WTC11 (cell line): ENCODE results near the gene SNX22. TPM values are rescaled to one million over a fixed set of nuclear protein-coding genes. Genes with fewer than 3 reads are reported as not detected.

ENCODE experiments used
- ATAC-seq: fragments of 200-7000 bp; cut with Tn5 transposase; 2 replicates; pipeline ENCODE4 v1.10.0; 2021; ENCODE audit warnings: mild to moderate bottlenecking, moderate library complexity
- CTCF ChIA-PET: fragments of 300-600 bp; sonication (Branson Sonifier 250); formaldehyde crosslinking; loops from one replicate; lab custom pipeline; 2021; ENCODE audit warnings: antibody characterized with exemption; lab: Charles Lee
- POLR2A ChIA-PET: fragments of 350-600 bp; sonication (Branson Sonifier 250); formaldehyde crosslinking; loops from one replicate; lab custom pipeline; 2021; ENCODE audit warnings: antibody characterized with exemption; lab: Charles Lee
- DNase-seq: peaks from one replicate; pipeline ENCODE4 v3.0.0; 2021; ENCODE audit warnings: low spot score
- H3K27ac Mint-ChIP-seq: 2 replicates; pipeline ENCODE4 v1.8.0; 2021; ENCODE audit warnings: mixed read lengths
- H3K27me3 Mint-ChIP-seq: 2 replicates; pipeline ENCODE4 v1.8.0; 2021; ENCODE audit warnings: low read depth, mild to moderate bottlenecking, moderate library complexity, mixed read lengths
- H3K36me3 Mint-ChIP-seq: 2 replicates; pipeline ENCODE4 v1.8.0; 2021; ENCODE audit warnings: mixed read lengths
- H3K4me1 Mint-ChIP-seq: 2 replicates; pipeline ENCODE4 v1.8.0; 2022; ENCODE audit warnings: mixed read lengths
- H3K4me3 Mint-ChIP-seq: 2 replicates; pipeline ENCODE4 v1.8.0; 2021; ENCODE audit warnings: mild to moderate bottlenecking, moderate library complexity, mixed read lengths
- H3K9me3 Mint-ChIP-seq: 2 replicates; pipeline ENCODE4 v1.8.0; 2021; ENCODE audit warnings: mixed read lengths
- AR ChIP-seq: fragments of 250-450 bp; sonication (Bioruptor Pico); IDR thresholded peaks from 2 replicates; pipeline ENCODE4 v1.9.0; 2021; ENCODE audit warnings: mild to moderate bottlenecking
- ATF2 ChIP-seq: sonication (generic); formaldehyde crosslinking; IDR thresholded peaks from 2 replicates; pipeline ENCODE4 v1.8.1; 2022; ENCODE audit warnings: low read depth, missing genetic modification reagents, borderline replicate concordance
- CREB1 ChIP-seq: sonication (generic); formaldehyde crosslinking; IDR thresholded peaks from 2 replicates; pipeline ENCODE4 v1.8.0; 2023; ENCODE audit warnings: mild to moderate bottlenecking, missing genetic modification reagents
- CREM ChIP-seq: sonication (generic); formaldehyde crosslinking; IDR thresholded peaks from 2 replicates; pipeline ENCODE4 v1.8.1; 2022; ENCODE audit warnings: mild to moderate bottlenecking, missing genetic modification reagents, moderate library complexity
- ERG ChIP-seq: fragments of 250-450 bp; sonication (Bioruptor Pico); IDR thresholded peaks from 2 replicates; pipeline ENCODE4 v1.8.0; 2021; ENCODE audit warnings: mild to moderate bottlenecking
- ETV6 ChIP-seq: sonication (generic); formaldehyde crosslinking; IDR thresholded peaks from 2 replicates; pipeline ENCODE4 v1.8.1; 2022; ENCODE audit warnings: mild to moderate bottlenecking, missing genetic modification reagents
- JAZF1 ChIP-seq: fragments of 250-450 bp; sonication (Bioruptor Pico); IDR thresholded peaks from 2 replicates; pipeline ENCODE4 v1.9.0; 2021; ENCODE audit warnings: moderate library complexity, mild to moderate bottlenecking, inconsistent platforms
- KAT7 ChIP-seq: sonication (generic); formaldehyde crosslinking; IDR thresholded peaks from 2 replicates; pipeline ENCODE4 v1.8.1; 2023; ENCODE audit warnings: missing genetic modification reagents, mild to moderate bottlenecking, borderline replicate concordance
- MAX ChIP-seq: sonication (generic); formaldehyde crosslinking; IDR thresholded peaks from 2 replicates; pipeline ENCODE4 v1.8.0; 2022; ENCODE audit warnings: mild to moderate bottlenecking, missing genetic modification reagents
- MYBL2 ChIP-seq: sonication (generic); formaldehyde crosslinking; IDR thresholded peaks from 2 replicates; pipeline ENCODE4 v1.8.1; 2023; ENCODE audit warnings: mild to moderate bottlenecking, moderate library complexity, missing genetic modification reagents
- NR2C2 ChIP-seq: sonication (generic); formaldehyde crosslinking; IDR thresholded peaks from 2 replicates; pipeline ENCODE4 v1.8.0; 2022; ENCODE audit warnings: mild to moderate bottlenecking, missing genetic modification reagents
- SMAD3 ChIP-seq: sonication (generic); formaldehyde crosslinking; IDR thresholded peaks from 2 replicates; pipeline ENCODE4 v1.8.0; 2022; ENCODE audit warnings: missing genetic modification reagents, mild to moderate bottlenecking, borderline replicate concordance
- STAT6 ChIP-seq: sonication (generic); formaldehyde crosslinking; conservative IDR thresholded peaks from 2 replicates; pipeline ENCODE4 v1.8.1; 2023; ENCODE audit warnings: mild to moderate bottlenecking, low read depth, missing genetic modification reagents, moderate library complexity
- TEAD4 ChIP-seq: sonication (generic); formaldehyde crosslinking; IDR thresholded peaks from 2 replicates; pipeline ENCODE4 v1.8.0; 2022; ENCODE audit warnings: mild to moderate bottlenecking, missing genetic modification reagents
- ZNF317 ChIP-seq: sonication (generic); formaldehyde crosslinking; IDR thresholded peaks from 2 replicates; pipeline ENCODE4 v1.8.1; 2023; ENCODE audit warnings: low read depth, mild to moderate bottlenecking, moderate library complexity, missing genetic modification reagents, borderline replicate concordance
- ZNF423 ChIP-seq: fragments of 250-450 bp; sonication (Bioruptor Pico); IDR thresholded peaks from 2 replicates; pipeline ENCODE4 v2.1.2; 2022; ENCODE audit warnings: mild to moderate bottlenecking, moderate library complexity
- ZNF425 ChIP-seq: fragments of 250-450 bp; sonication (Bioruptor Pico); conservative IDR thresholded peaks from 2 replicates; pipeline ENCODE4 v1.9.0; 2021; ENCODE audit warnings: mild to moderate bottlenecking
- total RNA-seq: library from RNA; stranded (reverse); gene quantifications from 3 replicates; pipeline ENCODE4 v1.2.3, GENCODE V29; 2021

Gene SNX22
- total RNA-seq, 1 experiment from 2014 or later, result 5.9 TPM

GRCh38 chr15:64122444-64122843, 29.1 kb upstream of the SNX22 start:
- no peak for DNase-seq
- Mint-ChIP-seq H3K27ac (no peak overlapping the region), H3K27me3 (no peaks in the 10 kb centered on the region), H3K4me3 (no peak overlapping the region), H3K4me1 (no peaks in the 10 kb centered on the region), H3K36me3 (peaks cover 34% of the 10 kb centered on the region), H3K9me3 (no peaks in the 10 kb centered on the region)
- no peak for TF ChIP-seq ATF2 (CRISPR knock-in tag)
- no peak for TF ChIP-seq STAT6
- no peak for TF ChIP-seq JAZF1 (CRISPR knock-in tag)
- TF ChIP-seq ZNF425 (CRISPR knock-in tag), result no peak
- TF ChIP-seq AR (CRISPR knock-in tag), result no peak
- TF ChIP-seq KAT7 (CRISPR knock-in tag), result no peak
- no peak for TF ChIP-seq ETV6 (CRISPR knock-in tag)
- no peak for TF ChIP-seq ERG (CRISPR knock-in tag)
- TF ChIP-seq TEAD4 (CRISPR knock-in tag), result no peak
- no peak for TF ChIP-seq ZNF423
- no peak for TF ChIP-seq SMAD3 (CRISPR knock-in tag)
- TF ChIP-seq CREM (CRISPR knock-in tag), result no peak
- TF ChIP-seq MAX (CRISPR knock-in tag), result no peak
- TF ChIP-seq MYBL2, result no peak
- TF ChIP-seq NR2C2, result no peak
- no peak for TF ChIP-seq ZNF317
- TF ChIP-seq CREB1 (CRISPR knock-in tag), result no peak
- no peak for ATAC-seq
- POLR2A ChIA-PET, result no interaction called here
- CTCF ChIA-PET, result interaction anchor here (1.9 kb wide), 1 partner anchor 31 kb away, joined by 6 read pairs; no protein-coding TSS in a partner anchor
